Muscle layer of colon (tissue), 2 donors: Measurements from ENCODE around the gene ROR2.

Experiments used
- H3K27ac ChIP-seq: one replicate; pipeline ENCODE4 v1.7.0; 2013; ENCODE audit warnings: low read depth, mild to moderate bottlenecking, low read length, moderate library complexity
- H3K27me3 ChIP-seq, 2 donors: one replicate each; pipeline ENCODE4 v1.7.0; 2013; ENCODE audit warnings: low read length in 2 of 2, mild to moderate bottlenecking in 2 of 2; ENCODE audit not compliant: insufficient read depth in 2 of 2, control insufficient read depth in 1 of 2
- H3K36me3 ChIP-seq: one replicate; pipeline ENCODE4 v1.7.0; 2013; ENCODE audit warnings: mild to moderate bottlenecking, low read length; ENCODE audit not compliant: insufficient read depth
- H3K4me1 ChIP-seq: one replicate; pipeline ENCODE4 v1.7.0; 2013; ENCODE audit warnings: mild to moderate bottlenecking, low read length; ENCODE audit not compliant: insufficient read depth
- H3K4me3 ChIP-seq, 2 donors: one replicate each; pipeline ENCODE4 v1.7.0; 2013; ENCODE audit warnings: low read length in 2 of 2, low read depth in 1 of 2, mild to moderate bottlenecking in 1 of 2, moderate library complexity in 1 of 2
- H3K9ac ChIP-seq: one replicate; pipeline ENCODE4 v1.7.0; 2013; ENCODE audit warnings: low read length
- H3K9me3 ChIP-seq: one replicate; pipeline ENCODE4 v1.7.0; 2013; ENCODE audit warnings: mild to moderate bottlenecking, low read length
- donor health status: abdominal sarcoma.
- donor health status: Adenocarcinoma of cecum.

Gene ROR2

DNA sequence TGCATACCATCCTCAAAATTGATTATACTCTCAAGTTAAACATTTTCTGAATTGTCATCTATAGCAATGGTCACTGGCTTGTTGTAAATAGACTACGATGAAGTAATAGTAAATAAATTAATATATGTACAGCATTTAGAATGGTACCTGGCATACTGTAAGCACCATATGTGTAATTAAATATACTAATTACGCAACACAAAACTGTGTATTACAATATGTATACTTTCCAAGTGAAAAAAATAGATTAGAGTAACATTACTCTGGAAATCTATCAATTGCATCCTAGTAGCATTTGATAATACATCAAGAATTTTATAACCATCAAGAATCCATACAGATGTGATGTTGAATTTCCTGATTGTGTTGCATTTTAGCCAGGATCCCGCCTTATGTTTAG, 17.2 kb upstream of the ROR2 start:
- H3K9ac ChIP-seq = no peak overlapping the region
- no peak overlapping the region for H3K27ac ChIP-seq
- no peaks in the 10 kb centered on the region for H3K36me3 ChIP-seq
- peaks cover 6% of the 10 kb centered on the region for H3K4me1 ChIP-seq
- no peaks in the 10 kb centered on the region for H3K27me3 ChIP-seq
- no peak overlapping the region for H3K4me3 ChIP-seq
- no peaks in the 10 kb centered on the region for H3K9me3 ChIP-seq

DNA sequence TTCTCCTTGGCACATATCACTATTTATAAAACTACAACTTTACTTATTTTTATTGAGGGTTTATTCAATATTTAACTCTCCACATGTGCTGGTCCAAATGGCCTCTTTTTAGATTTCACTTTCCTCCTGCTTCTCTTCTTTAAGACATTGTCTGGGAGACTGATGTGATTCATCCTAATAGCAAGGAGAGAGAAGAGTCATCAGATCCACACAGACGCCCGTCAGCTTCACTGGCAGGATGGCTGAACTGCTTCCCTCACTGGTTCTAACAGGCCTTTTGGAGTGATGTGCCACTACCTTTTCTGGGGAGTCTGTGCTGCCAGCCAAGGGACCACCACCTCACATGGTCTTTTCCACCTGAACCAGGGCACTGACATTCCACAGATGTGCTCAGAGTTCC, 16.5 kb upstream of the ROR2 start:
- Histone ChIP-seq H3K9me3 (no peaks in the 10 kb centered on the region), H3K27ac (no peak overlapping the region), H3K4me3 (no peak overlapping the region), H3K9ac (no peak overlapping the region), H3K27me3 (no peaks in the 10 kb centered on the region), H3K36me3 (no peaks in the 10 kb centered on the region), H3K4me1 (no peaks in the 10 kb centered on the region)

DNA sequence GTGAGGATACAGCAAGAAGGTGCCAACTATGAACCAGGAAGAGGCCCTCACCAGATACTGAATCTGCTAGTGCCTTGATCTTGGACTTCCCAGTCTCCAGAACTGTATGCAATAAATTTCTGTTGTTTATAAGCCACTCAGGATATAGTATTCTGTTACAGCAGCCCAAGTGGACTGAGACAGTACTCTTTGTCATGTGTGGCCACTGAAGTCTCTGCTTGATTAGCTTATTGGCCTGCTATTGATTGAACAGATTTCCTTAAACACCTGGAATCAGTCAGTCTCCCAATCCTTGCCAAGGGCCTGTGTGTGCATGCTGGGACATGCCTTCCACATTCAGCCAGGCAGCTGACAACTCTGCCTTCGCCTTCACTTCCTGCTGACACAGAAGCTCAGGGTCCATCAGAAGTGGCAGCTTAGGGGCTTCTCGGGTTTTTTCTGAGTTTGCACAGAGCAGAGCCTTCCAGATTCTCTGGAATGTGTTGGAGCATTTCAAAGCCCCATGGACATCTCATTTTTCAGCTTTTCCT, 13.7 kb upstream of the ROR2 start:
- no peaks in the 10 kb centered on the region for H3K9me3 ChIP-seq
- H3K4me3 ChIP-seq = no peak overlapping the region
- no peak overlapping the region for H3K27ac ChIP-seq
- no peaks in the 10 kb centered on the region for H3K27me3 ChIP-seq
- no peaks in the 10 kb centered on the region for H3K36me3 ChIP-seq
- no peaks in the 10 kb centered on the region for H3K4me1 ChIP-seq
- no peak overlapping the region for H3K9ac ChIP-seq

DNA sequence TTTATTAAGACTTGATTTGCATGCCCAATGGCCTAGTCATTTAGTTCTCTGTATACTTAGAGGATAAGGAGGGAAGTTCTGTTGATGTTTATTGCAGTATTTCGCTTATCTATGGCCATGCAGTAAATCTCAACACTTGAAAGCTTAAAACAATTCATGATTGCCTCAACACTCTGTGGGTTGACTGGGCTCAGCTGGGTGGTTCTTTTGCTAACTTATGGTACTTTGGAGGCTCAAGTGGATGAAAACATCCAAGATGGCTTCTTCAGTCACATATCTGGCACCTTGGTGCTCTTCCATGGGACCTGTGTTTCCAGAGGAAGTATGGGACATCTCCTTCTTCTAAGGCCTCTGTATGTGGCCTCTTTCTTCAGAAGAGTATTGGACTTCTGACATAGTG, 10.3 kb upstream of the ROR2 start:
- Histone ChIP-seq H3K9me3 (no peaks in the 10 kb centered on the region), H3K27ac (no peak overlapping the region), H3K36me3 (no peaks in the 10 kb centered on the region), H3K9ac (no peak overlapping the region), H3K4me3 (no peak overlapping the region), H3K27me3 (no peaks in the 10 kb centered on the region), H3K4me1 (no peaks in the 10 kb centered on the region)

DNA sequence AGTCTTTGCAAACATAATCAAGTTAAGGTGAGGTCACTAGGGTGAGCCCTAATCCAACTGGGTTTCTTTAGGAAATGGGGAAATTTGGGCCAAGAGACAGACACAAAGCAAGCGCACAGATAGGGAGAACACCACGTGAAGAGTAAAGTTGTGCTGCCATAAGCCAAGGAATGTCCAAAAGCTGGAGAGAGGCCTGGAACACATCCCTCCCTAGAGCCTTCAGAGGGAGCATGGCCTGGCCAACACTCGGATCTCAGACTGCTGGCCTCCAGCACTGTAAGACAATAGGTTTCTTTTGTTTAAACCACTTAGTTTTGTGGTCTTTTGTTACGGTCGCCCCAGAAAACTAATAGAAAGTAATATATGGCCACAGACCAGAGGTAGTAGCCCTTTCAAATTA, 8.1 kb upstream of the ROR2 start:
- Histone ChIP-seq H3K36me3 (no peaks in the 10 kb centered on the region), H3K9me3 (no peaks in the 10 kb centered on the region), H3K9ac (no peak overlapping the region), H3K4me3 (no peak overlapping the region), H3K4me1 (no peaks in the 10 kb centered on the region), H3K27me3 (no peaks in the 10 kb centered on the region), H3K27ac (no peak overlapping the region)

DNA sequence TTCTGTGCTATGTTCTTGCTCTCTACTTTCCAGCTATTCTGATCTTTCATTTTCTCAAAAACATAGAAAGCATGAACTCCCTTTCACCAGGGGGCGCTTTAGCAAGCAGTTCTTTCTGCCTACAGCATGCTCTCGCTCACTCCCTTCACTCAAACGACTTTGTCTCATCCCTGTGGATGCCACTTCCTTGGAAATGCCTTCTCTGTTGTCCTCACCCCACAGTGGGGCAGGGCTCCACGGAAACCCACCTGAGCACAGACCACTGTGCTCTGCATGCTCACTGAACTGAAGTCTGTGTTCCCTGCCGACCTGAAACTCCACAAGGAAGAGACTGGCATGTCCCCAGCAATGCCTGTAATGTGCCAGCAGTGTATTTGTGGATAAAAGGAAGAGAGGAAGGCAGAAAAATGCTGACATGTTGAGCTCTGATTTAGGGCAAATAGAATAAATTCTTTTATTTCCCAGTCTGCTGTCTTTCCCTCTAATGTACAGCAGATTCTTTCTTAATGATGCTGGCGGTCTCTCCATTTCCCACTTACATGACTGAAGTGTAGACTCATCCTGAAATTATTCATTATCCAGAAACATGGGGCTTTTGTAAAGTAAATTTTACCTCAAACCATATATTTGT, 4.9 kb upstream of the ROR2 start:
- Histone ChIP-seq H3K9me3 (no peaks in the 10 kb centered on the region), H3K4me3 (peak overlapping the region in 1 of 2 donors; percentile 36), H3K27me3 (no peaks in the 10 kb centered on the region), H3K4me1 (peaks cover 15% of the 10 kb centered on the region), H3K36me3 (no peaks in the 10 kb centered on the region), H3K27ac (peak overlapping the region; percentile 1), H3K9ac (no peak overlapping the region)

DNA sequence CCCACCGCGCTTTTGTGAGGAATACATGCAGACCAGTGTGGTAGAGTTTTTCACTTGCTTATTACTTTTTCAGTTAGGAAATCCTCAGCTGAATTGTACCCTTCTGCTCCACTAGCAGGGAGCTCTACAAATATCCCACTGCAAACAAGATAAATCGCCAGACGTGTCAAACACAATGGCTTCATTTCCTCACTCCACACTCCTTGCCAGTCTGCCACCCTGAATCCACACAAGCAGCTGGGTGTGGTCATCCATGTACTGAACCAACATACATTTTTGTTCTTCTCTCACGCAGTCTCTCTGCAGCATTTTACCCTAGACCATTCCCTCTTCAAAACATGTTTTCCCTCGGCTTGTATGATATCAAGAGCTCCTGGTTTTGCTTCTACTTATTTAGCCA, 3.7 kb upstream of the ROR2 start:
- Histone ChIP-seq H3K27ac (no peak overlapping the region), H3K9me3 (no peaks in the 10 kb centered on the region), H3K4me3 (no peak overlapping the region), H3K9ac (no peak overlapping the region), H3K27me3 (peaks cover 0 to 12% of the 10 kb centered on the region in 2 donors), H3K36me3 (no peaks in the 10 kb centered on the region), H3K4me1 (peaks cover 15% of the 10 kb centered on the region)

DNA sequence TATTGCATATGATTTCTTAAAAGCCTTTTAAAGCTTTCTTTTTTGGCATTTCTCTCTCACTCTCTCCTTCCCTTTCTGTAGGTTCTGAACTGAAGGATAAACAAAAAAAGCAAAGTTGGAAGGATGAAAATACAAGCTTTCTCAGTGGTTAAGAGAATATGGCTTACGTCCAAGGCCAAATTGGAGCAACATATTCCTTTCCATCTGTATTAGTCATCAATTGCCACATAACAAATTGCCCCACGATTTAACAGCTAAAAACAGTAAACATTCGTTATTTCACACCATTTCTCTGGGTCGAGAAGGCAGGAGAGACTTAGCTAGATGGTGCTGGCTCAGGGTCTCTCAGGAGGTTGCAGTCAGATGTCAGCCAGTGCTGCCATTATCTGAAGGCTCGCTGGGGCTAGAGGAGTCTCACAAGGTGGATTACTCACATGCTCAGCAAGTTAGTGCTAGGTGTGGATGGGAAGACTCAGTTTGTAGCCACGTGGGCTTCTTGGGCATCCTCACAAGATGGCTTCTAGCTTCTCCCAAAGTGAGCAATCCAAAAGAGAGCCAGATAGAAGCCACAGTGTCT, 2.0 kb upstream of the ROR2 start:
- peaks cover 20% of the 10 kb centered on the region for H3K4me1 ChIP-seq
- H3K9me3 ChIP-seq = no peaks in the 10 kb centered on the region
- H3K27me3 ChIP-seq = peaks cover 0 to 13% of the 10 kb centered on the region in 2 donors
- H3K27ac ChIP-seq = no peak overlapping the region
- H3K4me3 ChIP-seq = no peak overlapping the region
- no peak overlapping the region for H3K9ac ChIP-seq
- no peaks in the 10 kb centered on the region for H3K36me3 ChIP-seq

DNA sequence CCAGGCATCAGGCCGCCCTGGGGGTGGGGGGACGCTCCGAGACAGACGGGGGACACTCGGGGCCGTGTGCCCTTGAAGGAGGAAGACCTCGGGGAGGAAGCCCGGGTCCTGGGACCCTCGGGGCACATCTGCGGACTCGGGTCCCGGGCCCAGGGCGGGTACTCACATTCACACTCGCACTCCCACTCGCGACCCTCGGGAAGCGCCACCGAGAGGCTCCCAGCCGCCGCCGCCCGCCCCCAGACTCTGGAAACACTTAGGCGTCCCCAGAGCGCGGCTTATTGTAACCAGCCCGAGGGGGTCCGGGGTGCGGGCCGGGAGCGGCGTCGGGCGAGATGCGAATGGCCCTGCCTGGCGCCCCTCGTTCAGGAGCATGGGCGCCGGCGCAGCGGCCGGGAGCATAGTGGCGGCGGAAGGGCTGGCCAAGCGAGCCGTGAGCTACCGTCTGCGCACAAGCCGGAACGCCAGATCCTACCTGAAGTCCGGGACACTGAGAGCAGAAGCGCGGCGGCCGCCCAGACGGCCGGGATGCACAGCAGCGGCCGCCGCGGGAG, 559 bp downstream of the ROR2 start:
- peaks cover 43% of the 10 kb centered on the region for H3K4me1 ChIP-seq
- H3K9ac ChIP-seq = peak overlapping the region; percentile 83
- peak overlapping the region; percentile 98 for H3K27ac ChIP-seq
- no peaks in the 10 kb centered on the region for H3K9me3 ChIP-seq
- H3K36me3 ChIP-seq = no peaks in the 10 kb centered on the region
- peaks cover 0 to 13% of the 10 kb centered on the region in 2 donors for H3K27me3 ChIP-seq
- peak overlapping the region; percentile 78 to 87 for H3K4me3 ChIP-seq

DNA sequence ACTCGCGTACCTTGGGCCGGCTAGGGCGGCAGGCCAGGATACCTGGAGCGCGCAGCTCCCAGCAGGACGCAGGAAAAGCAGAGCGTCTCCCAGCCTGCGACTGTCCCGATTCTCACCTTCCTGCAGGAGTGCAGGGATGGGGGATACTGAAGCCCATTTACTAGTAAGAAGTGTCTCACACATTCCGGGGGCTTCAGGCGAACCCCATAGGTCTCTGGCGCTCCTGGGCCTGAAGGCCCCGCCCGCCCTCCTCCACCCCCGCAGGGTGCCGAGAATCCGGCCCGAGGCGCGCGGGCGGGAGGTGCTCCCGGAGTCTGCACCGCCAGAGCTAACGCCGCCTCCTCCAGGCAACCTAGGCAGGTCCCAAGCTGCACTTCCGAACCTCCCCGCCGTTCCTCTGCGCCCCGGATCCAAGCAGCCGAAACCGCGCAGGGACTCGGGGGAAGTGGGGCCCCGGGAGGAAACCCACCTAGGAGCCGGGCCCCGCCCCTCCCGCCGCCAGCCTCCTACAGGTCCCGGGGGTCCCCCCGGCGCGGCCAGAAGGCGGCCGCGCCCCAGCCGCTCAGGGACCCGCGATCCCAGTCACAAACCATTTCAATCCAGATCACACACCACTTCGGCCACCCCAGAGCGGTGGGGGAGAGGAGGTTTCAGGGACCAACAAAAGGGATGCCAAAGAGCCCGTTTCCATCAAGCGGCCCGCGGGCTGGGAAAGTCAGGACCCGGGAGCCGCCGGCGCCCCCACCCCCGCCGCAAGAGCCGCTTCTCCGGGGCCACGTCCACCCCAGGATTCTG, 1.2 kb downstream of the ROR2 start:
- Histone ChIP-seq H3K27ac (peak overlapping the region; percentile 98), H3K9ac (peak overlapping the region; percentile 83), H3K4me3 (peak overlapping the region; percentile 78 to 87)

DNA sequence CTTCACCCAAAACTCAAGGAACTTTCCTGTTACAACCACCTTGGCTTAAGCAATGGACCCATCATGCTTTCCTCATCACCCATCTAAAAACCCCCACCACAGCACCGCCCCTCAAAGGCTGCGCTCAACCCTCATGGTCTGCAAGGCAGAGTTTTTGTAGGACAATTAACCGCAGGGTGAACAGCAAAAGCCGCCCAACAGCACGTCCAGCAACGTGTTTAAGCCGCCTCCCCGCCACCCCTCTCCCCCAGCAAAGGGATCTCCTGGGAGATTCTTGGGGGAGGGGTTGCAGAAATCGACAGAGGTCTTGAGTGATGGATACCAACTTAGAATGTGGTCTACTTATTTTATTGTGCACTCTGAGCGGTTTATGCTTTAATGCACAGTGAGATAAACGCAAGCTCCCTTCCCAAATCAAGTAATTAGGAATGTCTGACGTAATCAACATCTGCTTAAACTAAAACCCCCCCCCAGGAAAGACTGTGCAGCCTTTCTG, 1.9 kb downstream of the ROR2 start:
- Histone ChIP-seq H3K27ac (peak overlapping the region; percentile 98), H3K27me3 (peaks cover 0 to 13% of the 10 kb centered on the region in 2 donors), H3K4me3 (peak overlapping the region; percentile 78 to 87)

More for the DNA sequence above, 1.2 kb downstream of the ROR2 start:
- Histone ChIP-seq H3K9me3 (no peaks in the 10 kb centered on the region), H3K4me1 (peaks cover 49% of the 10 kb centered on the region), H3K36me3 (no peaks in the 10 kb centered on the region), H3K27me3 (peaks cover 0 to 13% of the 10 kb centered on the region in 2 donors)

More for the DNA sequence above, 1.9 kb downstream of the ROR2 start:
- H3K36me3 ChIP-seq = no peaks in the 10 kb centered on the region
- peaks cover 55% of the 10 kb centered on the region for H3K4me1 ChIP-seq
- no peaks in the 10 kb centered on the region for H3K9me3 ChIP-seq
- peak overlapping the region; percentile 83 for H3K9ac ChIP-seq
